Pancreas (tissue), 10 donors: Measurements from ENCODE around the gene ULK4. TPM values are rescaled to one million over a fixed set of nuclear protein-coding genes. Genes with fewer than 3 reads are reported as not detected.
A peak's percentile ranks its signal among the peaks of the same experiment; 100 is the strongest.

ENCODE experiments used
- ATAC-seq, 4 donors: fragments of 200-7000 bp; cut with Tn5 transposase; one replicate each; pipeline versions ENCODE4 v1.8.0 to v1.9.1; 2020; ENCODE audit warnings: mild to moderate bottlenecking in 4 of 4, moderate library complexity in 4 of 4
- DNase-seq, 6 donors: peaks; one replicate each; pipeline ENCODE4 v3.0.0-alpha.2; 2020
- FAIRE-seq: peaks from 2 replicates; lab custom pipeline; 2012; peaks lifted over from hg19 to GRCh38; lab: Jason Lieb, UNC
- H3K27ac ChIP-seq, 4 donors: fragments of 200-600 bp; sonication (generic); 1 replicate in 3 of 4; 2 replicates in 1 of 4; pipeline versions ENCODE4 v1.5.0 to v1.8.0; 2020
- H3K27me3 ChIP-seq, 4 donors: fragments of 200-600 bp; one replicate each; pipeline ENCODE4 v1.8.0; 2021
- H3K36me3 ChIP-seq, 3 donors: fragments of 200-600 bp; sonication (generic) in 1 of 3; one replicate each; pipeline versions ENCODE4 v1.5.0 to v1.8.0; 2020 to 2021
- H3K4me1 ChIP-seq, 3 donors: fragments of 200-600 bp; one replicate each; pipeline ENCODE4 v1.8.0; 2021
- H3K4me3 ChIP-seq, 4 donors: fragments of 200-600 bp; sonication (generic) in 2 of 4; one replicate each; pipeline versions ENCODE4 v1.5.0 to v1.8.0; 2020 to 2021
- H3K9me3 ChIP-seq, 4 donors: fragments of 200-600 bp; one replicate each; pipeline ENCODE4 v1.8.0; 2021
- CTCF ChIP-seq, 4 donors: fragments of 200-600 bp; sonication (generic) in 3 of 4; IDR thresholded peaks; one replicate each; pipeline versions ENCODE4 v1.5.0 to v1.8.0; 2021; ENCODE audit warnings: antibody characterized with exemption in 4 of 4
- WGBS, 2 donors: extraction: QIAGEN DNeasy Blood & Tissue Kit; methylation state at CpG; one replicate each; pipeline ENCODE4 v1.1.7; 2013; 5-methylcytosine and 5-hydroxymethylcytosine counted together
- intact Hi-C, 3 donors: fragments of 100-400 bp; cut with DNase I; formaldehyde crosslinking; loops; one replicate each; pipeline versions ENCODE4 v1.11.1 to v1.14.2; 2022
- polyA plus RNA-seq, 2 donors: library from polyadenylated mRNA; stranded (reverse); fragments of 200-250 nt; gene quantifications; one replicate each; pipeline ENCODE4 v1.2.3, GENCODE V29; 2013
- total RNA-seq, 6 donors: library from RNA; stranded (reverse); fragmentation: NEBNext Ultra II Directional in 4 of 6; extraction: Animal tissue kit (Norgen Biotek cat#: 25700) in 4 of 6; gene quantifications; one replicate each; pipeline versions ENCODE4 v1.2.1 to v1.2.4, GENCODE V29; 2021 to 2023
- donor health status: healthy with polysubstance abuse.
- donor health status: DM: no; HTN: no; CAD: no; lungs with moderate emphysema.
- donor health status: DM: no; HTN: no; CAD: no.
- donor health status: control.
- donor health status: control.
- donor health status: Bipolar disorder and iron deficiency.
- donor health status: DM: yes; HTN: yes; CAD: no.
- donor health status: DM: no; HTN: no; CAD: no.
- donor health status: DM: no; HTN: no; CAD: no.
- donor health status: DM: yes; HTN: yes; CAD: no.

Gene ULK4
- total and polyA plus RNA-seq, 8 donors: 2.3 to 8.6 (median 4.2) TPM

DNA sequence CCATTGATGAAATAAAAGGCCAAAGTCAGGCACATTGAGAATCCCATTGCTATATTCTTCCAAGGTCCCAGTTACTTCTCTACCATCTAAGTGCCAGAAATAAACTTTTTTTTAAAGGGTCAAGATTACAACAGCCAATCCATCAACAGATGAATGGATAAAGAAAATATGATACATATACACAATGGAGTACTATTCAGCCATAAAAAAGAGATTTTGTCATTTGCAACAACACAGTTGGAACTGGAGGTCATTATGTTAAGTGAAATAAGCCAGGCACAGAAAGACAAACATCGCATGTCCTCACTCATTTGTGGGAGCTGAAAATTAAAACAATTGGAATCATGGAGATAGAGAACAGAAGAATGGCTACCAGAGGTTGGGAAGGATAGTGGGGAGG lies 25.5 kb downstream of the ULK4 start:
- ATAC-seq: no peak
- Histone ChIP-seq H3K4me1 (no peaks in the 10 kb centered on the region), H3K27ac (no peak overlapping the region), H3K4me3 (no peak overlapping the region), H3K27me3 (no peaks in the 10 kb centered on the region), H3K36me3 (no peaks in the 10 kb centered on the region), H3K9me3 (no peaks in the 10 kb centered on the region)
- no peak for FAIRE-seq
- intact Hi-C loops: no loop called here
- no peak for DNase-seq
- 97 to 100% methylated on average over 1 of the region's 1 CpG for WGBS, 2 donors
- no peak for TF ChIP-seq CTCF (IDR thresholded peaks at IDR 0.05)

DNA sequence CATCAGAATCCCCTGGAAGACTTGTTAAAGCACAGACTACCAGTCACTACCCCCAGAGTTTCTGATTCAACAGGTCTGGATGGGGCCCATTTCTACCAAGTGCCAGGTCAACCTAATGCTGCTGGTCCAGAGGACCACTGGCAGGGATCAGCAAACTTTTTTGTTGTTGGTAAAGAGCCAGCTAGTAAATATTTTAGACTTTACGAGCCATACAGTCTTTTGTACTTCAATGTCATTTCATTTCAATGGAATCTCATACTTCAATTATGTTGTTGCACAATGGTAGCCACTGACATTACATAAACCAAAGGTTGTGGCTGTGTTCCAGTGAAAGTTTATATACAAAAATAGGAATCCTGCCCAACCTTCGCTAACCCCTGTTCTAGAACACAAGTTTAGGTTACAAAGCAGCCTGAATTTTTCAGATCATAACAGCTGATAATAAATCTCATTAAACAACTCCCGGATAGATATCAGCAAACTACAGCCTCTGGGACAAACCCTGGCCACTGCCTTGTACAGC lies 28.7 kb downstream of the ULK4 start:
- ATAC-seq (peak in 1 of 4 donors; percentile 12), DNase-seq (no peak)

DNA sequence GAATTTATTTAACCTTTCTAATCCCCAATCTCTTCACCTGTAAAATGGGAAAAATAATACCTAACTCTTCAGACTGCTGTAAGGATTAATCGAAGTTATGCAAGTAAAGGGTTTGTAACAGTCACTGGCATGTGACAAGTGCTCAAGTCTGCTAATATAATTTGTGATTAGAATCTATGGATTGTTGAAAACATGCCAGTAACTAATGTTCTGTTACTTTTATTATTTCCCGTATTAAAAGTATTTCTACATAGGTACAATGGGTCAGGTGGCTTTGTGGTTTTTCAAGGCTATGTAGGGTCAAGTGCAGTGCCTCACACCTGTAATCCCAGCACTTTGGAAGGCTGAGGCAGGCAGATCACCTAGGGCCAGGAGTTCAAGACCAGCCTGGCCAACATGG lies 29.4 kb downstream of the ULK4 start:
- no peaks in the 10 kb centered on the region for H3K36me3 ChIP-seq
- no peaks in the 10 kb centered on the region for H3K27me3 ChIP-seq
- no peak overlapping the region for H3K27ac ChIP-seq
- no peaks in the 10 kb centered on the region for H3K9me3 ChIP-seq
- no peak for ATAC-seq
- no peak for FAIRE-seq
- no peaks in the 10 kb centered on the region for H3K4me1 ChIP-seq
- WGBS, 2 donors: 56 to 59% methylated on average over 2 of the region's 2 CpGs
- intact Hi-C loops: no loop called here
- DNase-seq: no peak
- no peak for TF ChIP-seq CTCF (IDR thresholded peaks at IDR 0.05)
- no peak overlapping the region for H3K4me3 ChIP-seq

More for the DNA sequence above, 28.7 kb downstream of the ULK4 start:
- TF ChIP-seq CTCF (IDR thresholded peaks at IDR 0.05): no peak
- Histone ChIP-seq H3K9me3 (no peaks in the 10 kb centered on the region), H3K36me3 (no peaks in the 10 kb centered on the region), H3K4me3 (no peak overlapping the region), H3K27ac (no peak overlapping the region), H3K4me1 (no peaks in the 10 kb centered on the region), H3K27me3 (no peaks in the 10 kb centered on the region)
- 60 to 64% methylated on average over 3 of the region's 3 CpGs for WGBS, 2 donors
- no peak for FAIRE-seq
- intact Hi-C loops: no loop called here

DNA sequence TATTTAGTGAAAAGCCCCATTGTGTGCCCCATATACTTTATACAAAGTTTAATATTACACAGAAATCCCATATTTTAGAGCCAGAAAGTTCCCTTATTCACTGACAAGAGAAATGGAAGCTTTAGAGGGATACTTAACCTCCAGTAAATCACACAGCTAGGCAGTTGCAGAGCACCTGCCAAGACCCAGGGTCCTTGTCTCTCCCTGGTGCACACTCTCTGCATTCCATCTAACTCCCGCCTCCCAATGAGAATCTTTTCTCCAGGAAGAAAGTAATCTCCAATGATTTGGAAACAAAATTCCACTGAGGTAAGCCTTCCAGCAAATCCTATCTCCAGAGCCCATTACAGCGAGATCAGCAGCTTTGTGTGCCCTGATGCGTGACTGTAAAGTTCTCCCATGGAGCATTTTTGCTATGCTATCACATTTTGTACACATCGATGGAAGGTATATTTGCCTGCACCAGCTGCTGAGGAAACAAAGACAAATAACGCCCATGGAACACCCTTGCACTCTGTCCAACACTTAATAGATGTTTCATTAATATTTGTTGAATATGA lies 41.4 kb downstream of the ULK4 start:
- FAIRE-seq (no peak), DNase-seq (peak in 1 of 6 donors; percentile 5), ATAC-seq (peak in 2 of 4 donors; percentile 70)
- no peak for TF ChIP-seq CTCF (IDR thresholded peaks at IDR 0.05)
- Histone ChIP-seq H3K27me3 (no peaks in the 10 kb centered on the region), H3K4me1 (no peaks in the 10 kb centered on the region), H3K9me3 (no peaks in the 10 kb centered on the region), H3K27ac (no peak overlapping the region), H3K4me3 (no peak overlapping the region), H3K36me3 (no peaks in the 10 kb centered on the region)
- intact Hi-C loops: no loop called here
- 83 to 86% methylated on average over 5 of the region's 5 CpGs for WGBS, 2 donors

GRCh38 chr3:41915353-41915752 lies 46.5 kb downstream of the ULK4 start:
- intact Hi-C loops: no loop called here
- FAIRE-seq (no peak), ATAC-seq (no peak), DNase-seq (no peak)
- H3K4me1 ChIP-seq: no peaks in the 10 kb centered on the region
- WGBS, 2 donors: 94 to 95% methylated on average over 1 of the region's 1 CpG
- H3K27me3 ChIP-seq: no peaks in the 10 kb centered on the region
- H3K9me3 ChIP-seq: no peaks in the 10 kb centered on the region
- no peak overlapping the region for H3K27ac ChIP-seq
- H3K36me3 ChIP-seq: no peaks in the 10 kb centered on the region
- no peak overlapping the region for H3K4me3 ChIP-seq
- no peak for TF ChIP-seq CTCF (IDR thresholded peaks at IDR 0.05)
